GM18507 (cell line): ENCODE data around the gene LAMC3.

Experiments used
- DNase-seq: peaks from one replicate; pipeline ENCODE4 v3.0.0; 2011; ENCODE audit warnings: low read depth; ENCODE audit not compliant: insufficient read length; ENCODE audit errors: extremely low spot score
- FAIRE-seq: peaks from 2 replicates; lab custom pipeline; 2011; peaks lifted over from hg19 to GRCh38; lab: Jason Lieb, UNC

LAMC3 gene

DNA sequence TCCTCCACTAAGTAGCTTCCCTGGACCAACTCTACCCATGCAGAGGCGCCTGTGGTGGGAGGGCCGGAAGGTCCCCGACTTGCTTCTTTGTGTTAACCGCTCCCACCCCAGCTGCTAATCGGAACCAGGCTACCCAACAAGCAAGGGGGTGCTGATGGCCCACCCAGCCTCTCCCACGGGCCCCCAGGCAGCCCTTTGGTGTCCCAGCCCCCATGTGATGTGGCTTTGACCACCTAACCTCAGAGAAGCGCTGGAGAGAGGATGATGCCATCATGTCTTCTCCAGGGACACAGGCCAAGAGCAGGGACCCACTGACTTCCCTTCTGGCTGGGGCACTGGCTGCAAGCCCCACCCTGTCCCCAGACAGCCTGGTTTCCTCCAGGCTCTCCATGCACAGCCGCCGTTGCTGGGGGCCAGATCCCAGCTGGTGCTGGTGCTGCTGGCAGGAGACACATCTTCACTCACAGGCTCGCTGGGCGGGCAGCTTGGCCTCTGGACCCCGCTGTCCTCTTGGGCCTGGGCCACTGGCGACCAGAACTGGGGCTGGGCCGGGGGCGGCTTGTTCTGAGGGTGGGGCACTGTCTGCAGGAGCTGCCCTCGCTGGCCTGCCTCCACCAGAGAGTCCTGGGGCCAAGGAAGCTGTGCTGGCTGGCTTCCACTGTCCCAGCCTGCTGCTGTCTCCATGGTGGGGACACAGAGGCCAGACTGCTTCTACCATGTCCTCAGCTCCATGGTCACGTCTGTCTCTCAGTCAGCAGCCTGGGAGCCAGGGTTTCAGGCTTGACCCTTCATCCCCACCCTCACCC is 27.8 kb downstream of the LAMC3 start:
- FAIRE-seq = no peak
- no peak for DNase-seq

DNA sequence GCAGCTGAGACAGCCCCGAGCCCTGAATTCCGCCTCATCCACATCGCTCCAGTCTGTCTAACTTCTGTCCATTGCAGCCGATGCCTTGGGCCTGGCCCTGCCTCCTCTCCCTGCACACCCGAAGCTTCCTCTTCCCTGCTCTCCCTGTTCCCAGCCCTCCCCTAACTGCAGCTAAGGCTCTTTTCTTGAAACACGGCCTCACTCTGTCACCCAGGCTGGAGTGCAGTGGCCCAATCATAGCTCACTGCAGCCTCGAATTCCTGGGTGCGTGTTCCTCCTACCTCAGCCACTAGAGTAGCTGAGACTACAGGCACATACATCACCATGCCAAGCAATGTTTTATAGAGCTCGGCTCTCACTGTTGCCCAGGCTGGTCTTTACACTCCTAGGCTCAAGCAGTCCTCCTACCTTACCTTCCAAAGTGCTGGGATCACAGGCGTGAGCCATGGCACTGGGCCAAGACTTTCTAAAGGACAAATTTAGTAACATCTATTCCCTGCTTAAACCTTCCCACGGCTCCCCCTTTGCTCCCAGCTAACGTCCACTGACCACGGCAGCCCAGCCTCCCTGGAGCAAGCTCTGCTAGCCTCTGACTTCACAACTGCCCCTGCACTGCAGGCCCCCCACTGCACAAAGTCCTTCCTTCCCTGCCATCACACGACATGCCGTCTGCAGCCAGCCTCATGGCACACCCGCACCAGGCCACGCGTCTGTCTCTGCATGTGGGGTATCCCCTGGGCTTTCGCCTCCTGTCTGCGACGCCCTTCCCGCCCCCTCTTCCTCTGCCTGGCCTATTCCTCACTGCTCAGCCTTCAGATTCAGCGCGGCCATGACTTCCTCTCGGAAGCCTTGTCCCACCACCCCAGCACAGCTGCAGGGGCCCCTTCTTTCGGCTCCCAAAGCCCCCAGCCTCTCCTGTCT is 28.6 kb downstream of the LAMC3 start:
- FAIRE-seq = no peak
- DNase-seq = no peak

DNA sequence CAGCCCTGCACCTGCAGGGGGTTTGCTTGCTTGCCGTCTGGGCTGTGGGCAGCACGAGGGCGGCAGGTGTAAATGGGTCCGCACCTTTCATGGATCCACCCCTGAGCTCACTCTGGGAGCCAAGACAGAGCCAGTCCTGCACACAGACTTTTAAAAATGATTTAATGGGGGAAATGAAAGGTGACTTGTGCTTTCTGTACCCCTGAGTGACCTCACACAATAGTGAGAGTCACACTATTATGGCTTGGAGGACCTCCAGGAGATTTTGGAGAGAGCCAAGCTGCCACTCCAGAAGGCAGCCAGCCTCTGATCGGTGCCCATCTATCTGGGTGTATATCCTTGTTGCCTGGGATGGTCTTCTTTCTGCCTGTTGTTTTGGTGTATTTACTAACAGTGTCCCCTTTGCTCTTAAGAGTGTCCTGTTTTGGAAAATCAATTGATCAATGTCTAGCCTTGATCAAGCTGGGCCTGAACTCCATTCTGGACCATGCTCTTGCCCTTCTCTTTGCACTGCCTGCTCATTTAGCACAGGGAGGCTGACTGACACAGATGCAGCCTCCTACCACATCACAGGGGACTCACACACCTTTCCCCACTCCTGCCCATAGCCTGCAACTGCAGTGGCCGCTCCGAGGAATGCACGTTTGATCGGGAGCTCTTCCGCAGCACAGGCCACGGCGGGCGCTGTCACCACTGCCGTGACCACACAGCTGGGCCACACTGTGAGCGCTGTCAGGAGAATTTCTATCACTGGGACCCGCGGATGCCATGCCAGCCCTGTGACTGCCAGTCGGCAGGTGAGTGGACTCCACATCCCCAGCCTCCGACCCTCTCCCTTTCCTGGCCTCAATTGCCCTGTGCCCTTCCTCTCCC is 29.5 kb downstream of the LAMC3 start:
- no peak for FAIRE-seq
- DNase-seq = no peak

DNA sequence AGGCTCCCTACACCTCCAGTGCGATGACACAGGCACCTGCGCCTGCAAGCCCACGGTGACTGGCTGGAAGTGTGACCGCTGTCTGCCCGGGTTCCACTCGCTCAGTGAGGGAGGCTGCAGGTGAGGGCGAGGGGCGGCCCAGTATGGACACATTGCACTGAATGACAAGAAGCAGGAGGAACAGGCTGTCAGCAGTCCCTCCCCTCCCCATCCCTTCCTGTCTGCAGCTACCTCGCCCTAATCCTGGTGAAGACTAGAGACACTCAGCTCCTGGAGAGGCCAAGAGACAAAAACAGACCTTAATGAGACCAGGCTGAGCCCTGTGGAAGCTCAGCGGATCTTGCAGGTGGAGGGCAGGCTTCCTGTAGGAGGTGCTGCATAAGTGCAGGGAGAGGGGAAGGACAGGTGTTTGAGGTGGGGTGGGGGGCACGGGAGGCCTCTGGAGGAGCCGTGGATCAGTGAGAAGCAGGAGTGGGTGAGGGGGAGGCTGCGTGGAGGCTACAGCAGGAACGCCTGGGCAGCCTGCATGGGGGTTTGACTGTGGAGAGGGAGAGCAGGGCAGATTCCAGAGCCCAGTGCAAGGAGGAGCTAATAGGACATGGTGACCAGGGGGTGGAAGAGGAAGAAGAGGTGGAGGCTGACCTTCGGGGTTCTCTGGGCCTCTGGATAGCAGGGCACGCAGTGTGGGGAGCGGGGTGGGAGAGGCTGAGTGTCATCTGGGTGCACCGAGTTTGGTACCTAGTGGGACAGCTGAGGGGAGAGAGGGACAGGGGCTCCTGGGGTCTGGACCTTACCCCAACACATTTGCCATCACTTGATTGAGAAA is 30.4 kb downstream of the LAMC3 start:
- no peak for FAIRE-seq
- no peak for DNase-seq

DNA sequence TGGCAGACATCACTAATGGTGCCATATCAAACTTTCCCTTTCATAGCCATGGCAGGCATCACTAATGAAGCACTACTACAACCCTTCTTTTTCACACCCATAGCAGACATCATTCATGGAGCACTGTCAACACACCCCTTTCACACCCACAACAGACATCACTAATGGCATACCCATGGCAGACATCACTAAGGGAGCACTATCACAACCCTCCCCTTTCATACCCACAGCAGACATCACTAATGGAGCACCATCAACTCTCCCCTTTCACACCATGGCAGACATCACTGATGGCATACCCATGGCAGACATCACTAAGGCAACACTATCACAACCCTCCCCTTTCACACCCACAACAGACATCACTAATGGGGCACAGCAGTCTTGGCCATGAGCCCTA is 33.7 kb downstream of the LAMC3 start:
- FAIRE-seq (no peak), DNase-seq (no peak)

DNA sequence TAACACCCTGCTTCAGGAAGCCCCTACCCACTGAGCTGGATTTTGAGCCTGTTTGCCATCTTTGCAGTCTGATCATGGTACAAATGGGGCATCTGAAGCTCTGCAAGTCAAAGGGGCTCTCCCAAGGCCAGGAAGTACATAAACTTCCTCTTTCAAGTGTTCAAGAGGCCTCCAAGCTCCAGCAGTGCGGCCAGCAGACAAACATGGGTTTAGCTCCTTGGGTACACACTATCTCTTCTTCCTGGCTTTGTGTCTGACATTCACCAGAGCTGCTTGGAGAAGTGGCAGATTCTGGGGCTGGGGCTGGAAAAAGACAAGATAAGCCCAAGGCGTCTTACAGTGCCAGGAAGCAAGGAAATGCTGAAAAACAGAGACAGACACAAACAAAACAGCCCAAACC is 34.1 kb downstream of the LAMC3 start:
- DNase-seq (no peak), FAIRE-seq (peak; percentile 26)

DNA sequence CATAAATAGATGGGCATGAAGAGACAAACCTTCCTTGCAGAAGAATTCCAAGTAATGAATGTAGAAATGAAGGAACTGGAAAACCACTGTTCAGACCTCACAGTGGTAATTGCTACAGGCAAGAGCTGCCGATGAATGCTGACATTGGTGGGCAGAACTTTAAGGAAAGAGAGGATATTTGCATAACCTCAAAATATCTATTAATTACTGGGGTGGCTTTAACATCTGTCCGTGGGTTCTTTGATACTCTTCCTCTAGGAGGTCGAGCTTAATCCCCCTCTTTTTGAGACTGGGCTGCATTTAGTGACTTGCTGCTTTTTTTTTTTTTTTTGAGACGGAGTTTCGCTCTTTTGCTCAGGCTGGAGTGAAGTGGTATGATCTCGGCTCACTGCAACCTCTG is 34.7 kb downstream of the LAMC3 start:
- FAIRE-seq (no peak), DNase-seq (no peak)

DNA sequence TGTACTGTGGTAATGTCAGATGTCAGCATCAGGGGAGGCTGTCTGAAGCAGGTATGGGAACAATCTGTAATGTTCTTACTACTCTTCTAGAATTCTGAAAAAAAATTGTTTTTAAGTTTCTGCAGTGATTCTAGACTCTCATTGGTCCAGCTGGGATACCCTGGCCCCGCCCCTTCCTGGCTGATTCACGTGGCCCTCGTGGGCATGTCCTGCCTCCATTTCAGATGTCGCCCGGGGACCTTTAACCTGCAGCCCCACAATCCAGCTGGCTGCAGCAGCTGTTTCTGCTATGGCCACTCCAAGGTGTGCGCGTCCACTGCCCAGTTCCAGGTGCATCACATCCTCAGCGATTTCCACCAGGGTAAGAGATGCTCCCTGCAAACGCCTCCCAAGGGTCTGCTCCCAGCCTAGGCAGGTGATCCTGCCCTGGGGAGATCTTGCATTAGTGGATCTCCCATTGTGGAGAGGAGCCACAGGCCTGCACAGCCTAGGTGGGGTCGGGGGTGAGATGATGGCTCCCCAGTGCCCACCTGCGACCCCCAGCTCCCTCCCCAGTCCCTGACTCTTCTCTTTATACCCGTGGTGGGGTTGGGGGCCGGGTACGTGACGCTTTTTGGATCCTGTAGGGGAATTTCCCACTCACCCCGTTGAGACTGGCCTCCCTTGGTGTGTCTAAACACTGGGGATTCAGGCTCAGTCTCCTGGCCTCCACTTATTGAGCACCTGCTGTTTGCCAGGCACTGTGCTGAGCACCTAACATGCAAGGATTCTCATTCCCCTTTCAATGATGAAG is 36.5 kb downstream of the LAMC3 start:
- FAIRE-seq (no peak), DNase-seq (no peak)

DNA sequence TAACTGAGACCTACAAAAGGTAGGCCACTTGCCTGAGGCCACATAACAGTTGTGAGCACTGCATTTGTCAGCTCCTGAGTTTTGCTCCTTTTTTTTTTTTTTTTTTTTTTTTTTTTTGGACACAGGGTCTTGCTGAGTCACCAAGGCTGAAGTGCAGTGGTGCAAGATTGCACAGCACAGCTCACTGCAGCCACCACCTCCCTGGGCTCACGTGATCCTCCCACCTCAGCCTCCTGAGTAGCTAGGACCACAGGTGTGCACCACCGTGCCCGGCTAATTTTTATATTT is 37.1 kb downstream of the LAMC3 start:
- FAIRE-seq (no peak), DNase-seq (no peak)

DNA sequence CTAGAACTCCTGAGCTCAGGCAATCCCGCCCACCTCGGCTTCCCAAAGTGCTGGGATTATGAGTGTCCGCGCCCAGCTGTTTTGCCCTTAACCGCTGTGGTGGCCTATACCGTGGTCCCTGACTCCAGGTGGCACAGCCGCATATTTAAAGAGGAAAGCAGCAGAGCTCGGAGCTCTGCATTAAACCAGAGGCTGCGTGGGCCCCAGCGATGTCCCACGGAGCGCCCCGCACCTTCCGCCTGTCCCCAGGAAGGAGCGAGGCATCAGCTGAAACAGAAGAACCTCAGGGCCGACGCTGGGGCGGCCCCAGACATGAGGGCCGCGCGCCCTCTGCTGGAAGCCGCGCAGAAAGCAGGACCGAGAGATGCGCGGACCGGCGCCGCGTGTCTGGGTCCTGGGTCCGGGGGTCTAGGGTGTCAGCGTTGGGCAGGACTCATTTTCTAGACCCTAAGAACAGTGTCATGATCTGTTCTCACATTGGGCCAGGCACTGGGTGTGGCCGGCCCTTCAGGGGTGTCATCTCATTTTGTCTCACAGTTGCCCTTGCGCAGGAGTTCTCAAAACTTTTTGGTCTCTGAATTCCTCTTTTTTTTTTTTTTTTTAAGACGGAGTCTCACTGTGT is 37.7 kb downstream of the LAMC3 start:
- DNase-seq = peak; percentile 47
- FAIRE-seq = peak; percentile 35

DNA sequence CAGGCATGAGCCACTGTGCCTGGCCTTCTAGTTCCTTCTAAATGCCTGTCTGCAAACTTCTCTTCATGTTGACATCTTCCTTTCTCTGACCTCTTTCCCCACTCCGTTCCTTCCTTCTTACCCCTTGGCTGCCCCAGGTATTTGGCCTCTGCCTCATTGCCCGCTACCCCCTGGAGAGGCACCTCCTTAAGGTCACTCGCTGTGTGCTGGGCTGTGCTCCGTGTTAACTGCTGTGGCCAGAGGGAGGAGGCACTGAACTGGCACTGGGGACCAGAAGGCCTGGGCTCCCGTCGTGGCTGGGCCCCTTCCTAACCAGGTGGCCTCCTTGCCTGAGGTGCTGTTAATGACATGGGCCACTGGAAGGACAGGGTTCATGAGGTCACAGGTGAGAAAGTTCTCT is 39.4 kb downstream of the LAMC3 start:
- FAIRE-seq (no peak), DNase-seq (no peak)

DNA sequence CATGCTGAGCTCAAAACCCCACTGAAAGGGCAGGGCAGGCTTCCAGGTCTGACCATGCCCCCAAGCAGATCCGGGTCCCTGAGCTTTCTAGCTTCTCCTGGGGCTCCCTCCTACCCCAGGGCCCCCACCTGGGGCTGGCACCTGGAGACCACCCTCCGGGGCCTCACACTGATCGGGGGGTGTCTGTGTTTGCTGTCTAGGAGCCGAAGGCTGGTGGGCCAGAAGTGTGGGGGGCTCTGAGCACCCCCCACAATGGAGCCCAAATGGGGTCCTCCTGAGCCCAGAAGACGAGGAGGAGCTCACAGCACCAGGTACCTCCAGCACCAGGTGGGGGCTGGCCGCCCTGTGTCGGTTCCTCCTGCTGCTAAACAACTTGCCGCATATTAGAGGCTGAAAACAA is 39.8 kb downstream of the LAMC3 start:
- DNase-seq = no peak
- FAIRE-seq = no peak

DNA sequence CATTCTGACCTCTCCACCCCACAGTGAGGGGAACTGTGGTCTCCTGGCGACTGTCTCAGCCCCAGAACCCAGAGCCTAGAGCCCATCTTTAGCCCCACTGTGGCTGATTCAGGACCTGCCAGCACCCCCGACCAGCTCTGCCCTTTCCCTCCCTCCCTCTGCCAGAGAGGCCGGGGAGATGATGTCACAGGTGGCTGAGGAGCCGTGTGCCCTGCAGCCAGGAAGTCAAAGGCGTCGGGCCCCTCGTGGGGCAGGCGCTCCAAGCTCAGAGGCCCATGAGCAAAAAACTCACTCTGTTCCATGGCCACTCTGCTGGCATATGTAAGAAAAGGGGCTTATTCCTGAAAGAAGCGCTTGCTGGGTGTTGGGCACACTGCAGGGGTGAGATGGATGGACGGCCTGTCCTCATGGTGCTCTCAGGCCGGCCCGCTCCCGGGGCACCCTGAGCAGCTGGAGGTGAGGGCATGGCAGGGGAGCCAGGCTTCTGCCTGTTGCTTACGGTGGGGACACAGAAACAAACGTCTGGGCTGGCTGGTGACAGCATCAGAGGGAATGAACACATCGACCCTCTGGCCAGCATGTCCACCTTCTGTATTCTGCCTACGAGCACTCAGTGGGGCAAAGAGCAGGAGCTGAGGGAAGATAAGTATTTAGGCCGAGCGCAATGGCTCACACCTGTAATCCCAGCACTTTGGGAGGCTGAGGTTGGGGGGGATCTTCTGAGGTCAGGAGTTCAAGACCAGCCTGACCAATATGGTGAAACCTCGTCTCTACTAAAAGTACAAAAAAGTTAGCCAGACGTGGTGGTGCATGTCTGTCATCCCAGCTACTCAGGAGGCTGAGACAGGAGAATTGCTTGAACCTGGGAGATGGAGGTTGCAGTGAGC is 41.1 kb downstream of the LAMC3 start:
- no peak for DNase-seq
- FAIRE-seq = no peak

DNA sequence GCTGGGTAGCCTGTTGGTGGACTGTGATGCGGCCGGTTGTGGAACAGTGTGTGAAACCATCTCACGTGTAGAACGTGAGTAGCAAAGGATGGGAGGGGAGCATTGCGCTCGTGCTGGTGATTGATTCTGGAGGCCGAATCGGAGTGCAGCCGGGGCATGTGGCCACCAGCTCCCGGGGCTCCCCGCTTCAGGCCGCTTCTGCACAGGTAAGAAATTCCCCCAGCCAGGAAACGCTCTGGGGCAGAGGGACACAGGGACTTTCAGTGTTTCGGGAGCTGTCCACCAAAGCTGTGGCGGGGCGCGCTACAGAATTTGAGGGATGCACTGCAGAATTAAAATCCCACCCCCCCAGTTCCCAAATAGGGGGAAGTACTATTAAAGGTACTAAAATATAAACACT is 41.9 kb downstream of the LAMC3 start:
- no peak for DNase-seq
- FAIRE-seq = no peak

DNA sequence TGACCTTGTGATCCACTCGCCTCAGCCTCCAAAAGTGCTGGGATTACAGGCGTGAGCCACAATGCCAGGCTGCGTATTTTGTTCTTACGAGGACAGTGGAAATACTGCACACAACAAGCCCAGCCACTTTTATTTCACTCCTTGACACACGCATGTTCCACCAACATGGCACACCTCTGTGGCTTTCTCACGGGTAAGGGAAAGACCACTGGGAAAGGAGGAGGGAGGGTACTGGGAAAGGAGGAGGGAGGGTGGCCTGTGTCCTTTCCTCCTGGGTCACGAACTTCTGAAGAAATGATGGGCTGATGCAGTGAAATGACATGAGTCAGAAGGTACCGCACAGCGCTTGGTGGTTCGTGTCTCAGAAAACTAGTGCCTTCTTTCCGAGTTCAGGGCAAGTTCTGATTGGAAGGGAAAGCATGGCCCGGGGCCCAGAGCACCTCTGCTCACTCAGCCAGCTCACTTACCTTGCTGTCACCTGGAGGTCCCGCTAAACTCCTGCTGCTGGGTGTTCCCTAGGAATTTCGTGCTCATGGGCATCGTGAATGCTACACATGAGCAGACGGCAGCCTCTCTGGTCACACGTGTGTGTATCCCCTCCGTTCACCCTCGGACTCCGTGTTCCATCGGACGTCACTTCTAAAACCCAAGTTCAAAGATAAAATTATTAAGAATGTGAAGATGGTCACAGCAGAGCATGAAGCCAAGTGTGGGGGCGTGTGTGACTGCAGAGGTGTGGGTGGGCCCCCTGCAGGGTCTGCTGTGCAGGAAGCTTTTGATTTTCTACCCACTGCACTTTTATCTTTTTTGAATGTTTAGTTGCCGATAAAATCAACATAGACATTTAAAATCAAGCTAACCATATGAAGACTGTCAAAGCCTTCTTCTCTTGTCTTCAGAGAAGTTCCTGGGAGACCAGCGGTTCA is 42.9 kb downstream of the LAMC3 start:
- no peak for DNase-seq
- no peak for FAIRE-seq

DNA sequence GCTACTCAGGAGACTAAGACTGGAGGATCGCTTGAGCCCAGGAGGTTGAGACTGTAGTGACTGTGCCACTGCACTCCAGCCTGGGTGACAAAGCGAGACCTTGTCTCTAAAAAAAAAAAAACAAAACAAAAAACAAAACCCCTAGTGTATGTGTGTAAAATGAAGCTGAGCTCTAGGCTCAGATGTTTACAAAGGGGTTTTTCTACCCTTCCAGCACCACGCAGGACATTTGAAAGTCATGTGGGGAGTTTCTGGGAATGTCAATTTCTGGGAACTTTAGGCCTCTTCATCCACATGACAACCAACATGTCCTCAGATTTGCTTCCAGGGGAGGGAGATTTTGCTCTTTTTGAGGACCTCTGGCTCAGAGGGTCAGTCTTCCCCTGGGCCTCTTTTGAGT is 44.9 kb downstream of the LAMC3 start:
- DNase-seq = no peak

More for the DNA sequence above, 44.9 kb downstream of the LAMC3 start:
- no peak for FAIRE-seq
